ENCODE measurements around the gene MKKS.
"Not testable (repeated sequence)": the region's sequence is repeated elsewhere in the genome, so short reads cannot be mapped to it uniquely, and the experiment has no call there.

MKKS gene

GRCh38 chr20:10419550-10420133 is 14.4 kb downstream of the MKKS start:
- no peak overlapping the region for H2BK5ac ChIP-seq (ENCODE audit: low read length)
- no peak overlapping the region for H3K14ac ChIP-seq (ENCODE audit: low read length)
- H3K4me2 ChIP-seq (ENCODE audit: insufficient read depth, low read length, poor library complexity, severe bottlenecking), result no peak overlapping the region
- H3K79me1 ChIP-seq (ENCODE audit: low read depth, low read length), result peaks cover 2% of the 10 kb centered on the region
- H2AFZ ChIP-seq (ENCODE audit: low read length), result no peak overlapping the region
- no CpG with 5 or more reads among the region's 5 CpGs for WGBS, 2 donors (ENCODE audit: extremely low coverage in 2 of 2, insufficient read length in 2 of 2, insufficient replicate concordance in 1 of 2)
- H3K36me3 ChIP-seq (replicated peaks in 1 of 2; ENCODE audit: control insufficient read depth in 2 of 2, insufficient read depth in 2 of 2, low read length in 2 of 2), result peaks cover 0 to 33% of the 10 kb centered on the region in 2 donors
- H2BK15ac ChIP-seq (ENCODE audit: low read length), result no peak overlapping the region
- no peak overlapping the region for H3K27ac ChIP-seq (replicated peaks; ENCODE audit: low read length)
- H2AK5ac ChIP-seq (ENCODE audit: low read depth, low read length), result no peak overlapping the region
- H4K8ac ChIP-seq (ENCODE audit: low read depth, low read length), result no peak overlapping the region
- peaks cover 0 to 11% of the 10 kb centered on the region in 2 donors for H3K4me1 ChIP-seq (ENCODE audit: control insufficient read depth in 2 of 2, insufficient read depth in 1 of 2, low read depth in 1 of 2, low read length in 2 of 2)
- no peak overlapping the region for H3K4ac ChIP-seq (ENCODE audit: low read length)
- no peak overlapping the region for H2BK120ac ChIP-seq (ENCODE audit: low read depth, low read length)
- no peak overlapping the region for H3K9ac ChIP-seq (ENCODE audit: low read depth, low read length, poor library complexity)
- peaks cover 0 to 5% of the 10 kb centered on the region in 2 donors for H3K9me3 ChIP-seq (replicated peaks in 1 of 2; ENCODE audit: control insufficient read depth in 2 of 2, insufficient read depth in 1 of 2, low read depth in 1 of 2, low read length in 2 of 2)
- no peak overlapping the region for H3K18ac ChIP-seq (ENCODE audit: low read length)
- no peak overlapping the region for H3K4me3 ChIP-seq (ENCODE audit: low read length in 2 of 2)
- no peak overlapping the region for H3K23ac ChIP-seq (ENCODE audit: low read depth, low read length, poor library complexity)
- no peak for DNase-seq (ENCODE audit: low spot score)
- H3K27me3 ChIP-seq (ENCODE audit: control insufficient read depth in 3 of 3, insufficient read depth in 3 of 3, low read depth in 1 of 3, low read length in 3 of 3), result no peaks in the 10 kb centered on the region
- no peak overlapping the region for H2BK12ac ChIP-seq (ENCODE audit: low read length)
- H4K91ac ChIP-seq (ENCODE audit: low read depth, low read length, poor library complexity), result no peak overlapping the region

- H2BK12ac ChIP-seq (ENCODE audit: low read length); H4K8ac ChIP-seq (ENCODE audit: low read depth, low read length); H3K79me1 ChIP-seq (ENCODE audit: low read depth, low read length); H3K4me3 ChIP-seq (ENCODE audit: low read length in 2 of 2); H3K9ac ChIP-seq (ENCODE audit: low read depth, low read length, poor library complexity); H2BK120ac ChIP-seq (ENCODE audit: low read depth, low read length); H2AFZ ChIP-seq (ENCODE audit: low read length); H3K9me3 ChIP-seq (replicated peaks in 1 of 2; ENCODE audit: control insufficient read depth in 2 of 2, insufficient read depth in 1 of 2, low read depth in 1 of 2, low read length in 2 of 2); H3K4ac ChIP-seq (ENCODE audit: low read length); H3K4me2 ChIP-seq (ENCODE audit: insufficient read depth, low read length, poor library complexity, severe bottlenecking); H2AK5ac ChIP-seq (ENCODE audit: low read depth, low read length); H3K27me3 ChIP-seq (ENCODE audit: control insufficient read depth in 3 of 3, insufficient read depth in 3 of 3, low read depth in 1 of 3, low read length in 3 of 3); H3K18ac ChIP-seq (ENCODE audit: low read length); H3K23ac ChIP-seq (ENCODE audit: low read depth, low read length, poor library complexity); H3K27ac ChIP-seq (replicated peaks; ENCODE audit: low read length); H2BK5ac ChIP-seq (ENCODE audit: low read length); H3K14ac ChIP-seq (ENCODE audit: low read length); DNase-seq (ENCODE audit: low spot score); H4K91ac ChIP-seq (ENCODE audit: low read depth, low read length, poor library complexity); H2BK15ac ChIP-seq (ENCODE audit: low read length): not testable (repeated sequence)
- Histone ChIP-seq H3K4me1 (ENCODE audit: control insufficient read depth in 2 of 2, insufficient read depth in 1 of 2, low read depth in 1 of 2, low read length in 2 of 2) (peaks cover 2 to 11% of the 10 kb centered on the region in 2 donors), H3K36me3 (replicated peaks in 1 of 2; ENCODE audit: control insufficient read depth in 2 of 2, insufficient read depth in 2 of 2, low read length in 2 of 2) (peaks cover 2 to 38% of the 10 kb centered on the region in 2 donors)
- WGBS, 2 donors (ENCODE audit: extremely low coverage in 2 of 2, insufficient read length in 2 of 2, insufficient replicate concordance in 1 of 2), result no CpG with 5 or more reads among the region's 2 CpGs
Observed at GRCh38 chr20:10417218-10417617, 16.8 kb downstream of the MKKS start.

GRCh38 chr20:10415013-10415650 is 18.9 kb downstream of the MKKS start:
- H3K14ac ChIP-seq (ENCODE audit: low read length), result no peak overlapping the region
- DNase-seq (ENCODE audit: low spot score), result peak; percentile 54

GRCh38 chr20:10412591-10413408 is 21.2 kb downstream of the MKKS start:
- H3K4me1 ChIP-seq (ENCODE audit: control insufficient read depth in 2 of 2, insufficient read depth in 1 of 2, low read depth in 1 of 2, low read length in 2 of 2), result peaks cover 2 to 11% of the 10 kb centered on the region in 2 donors
- H2AFZ ChIP-seq (ENCODE audit: low read length), result no peak overlapping the region
- H4K91ac ChIP-seq (ENCODE audit: low read depth, low read length, poor library complexity), result no peak overlapping the region
- H2AK5ac ChIP-seq (ENCODE audit: low read depth, low read length), result no peak overlapping the region
- H2BK12ac ChIP-seq (ENCODE audit: low read length), result no peak overlapping the region
- no peak overlapping the region for H3K4ac ChIP-seq (ENCODE audit: low read length)
- no peak for DNase-seq (ENCODE audit: low spot score)
- no peaks in the 10 kb centered on the region for H3K9me3 ChIP-seq (replicated peaks in 1 of 2; ENCODE audit: control insufficient read depth in 2 of 2, insufficient read depth in 1 of 2, low read depth in 1 of 2, low read length in 2 of 2)
- H3K14ac ChIP-seq (ENCODE audit: low read length), result no peak overlapping the region
- H3K4me2 ChIP-seq (ENCODE audit: insufficient read depth, low read length, poor library complexity, severe bottlenecking), result no peak overlapping the region
- no peak overlapping the region for H2BK5ac ChIP-seq (ENCODE audit: low read length)
- no peak overlapping the region for H3K23ac ChIP-seq (ENCODE audit: low read depth, low read length, poor library complexity)
- H2BK120ac ChIP-seq (ENCODE audit: low read depth, low read length), result no peak overlapping the region
- H4K8ac ChIP-seq (ENCODE audit: low read depth, low read length), result no peak overlapping the region
- no CpG with 5 or more reads among the region's 5 CpGs for WGBS, 2 donors (ENCODE audit: extremely low coverage in 2 of 2, insufficient read length in 2 of 2, insufficient replicate concordance in 1 of 2)
- H3K27me3 ChIP-seq (ENCODE audit: control insufficient read depth in 3 of 3, insufficient read depth in 3 of 3, low read depth in 1 of 3, low read length in 3 of 3), result no peaks in the 10 kb centered on the region
- H3K36me3 ChIP-seq (replicated peaks in 1 of 2; ENCODE audit: control insufficient read depth in 2 of 2, insufficient read depth in 2 of 2, low read length in 2 of 2), result peaks cover 2 to 35% of the 10 kb centered on the region in 2 donors
- no peak overlapping the region for H3K9ac ChIP-seq (ENCODE audit: low read depth, low read length, poor library complexity)
- no peak overlapping the region for H3K18ac ChIP-seq (ENCODE audit: low read length)
- no peak overlapping the region for H3K4me3 ChIP-seq (ENCODE audit: low read length in 2 of 2)
- no peak overlapping the region for H3K27ac ChIP-seq (replicated peaks; ENCODE audit: low read length)
- H2BK15ac ChIP-seq (ENCODE audit: low read length), result no peak overlapping the region
- no peaks in the 10 kb centered on the region for H3K79me1 ChIP-seq (ENCODE audit: low read depth, low read length)

More at GRCh38 chr20:10415013-10415650, 18.9 kb downstream of the MKKS start:
- Histone ChIP-seq H3K18ac (ENCODE audit: low read length) (no peak overlapping the region), H3K4ac (ENCODE audit: low read length) (no peak overlapping the region), H3K9ac (ENCODE audit: low read depth, low read length, poor library complexity) (no peak overlapping the region), H3K23ac (ENCODE audit: low read depth, low read length, poor library complexity) (no peak overlapping the region), H2AFZ (ENCODE audit: low read length) (no peak overlapping the region), H3K36me3 (replicated peaks in 1 of 2; ENCODE audit: control insufficient read depth in 2 of 2, insufficient read depth in 2 of 2, low read length in 2 of 2) (peaks cover 2 to 45% of the 10 kb centered on the region in 2 donors), H3K79me1 (ENCODE audit: low read depth, low read length) (no peaks in the 10 kb centered on the region), H3K4me3 (ENCODE audit: low read length in 2 of 2) (no peak overlapping the region), H2BK5ac (ENCODE audit: low read length) (no peak overlapping the region), H4K91ac (ENCODE audit: low read depth, low read length, poor library complexity) (no peak overlapping the region), H2BK12ac (ENCODE audit: low read length) (no peak overlapping the region), H2AK5ac (ENCODE audit: low read depth, low read length) (no peak overlapping the region), H3K4me1 (ENCODE audit: control insufficient read depth in 2 of 2, insufficient read depth in 1 of 2, low read depth in 1 of 2, low read length in 2 of 2) (peaks cover 2 to 11% of the 10 kb centered on the region in 2 donors), H4K8ac (ENCODE audit: low read depth, low read length) (no peak overlapping the region), H2BK120ac (ENCODE audit: low read depth, low read length) (no peak overlapping the region), H3K27ac (replicated peaks; ENCODE audit: low read length) (no peak overlapping the region), H3K4me2 (ENCODE audit: insufficient read depth, low read length, poor library complexity, severe bottlenecking) (no peak overlapping the region), H3K9me3 (replicated peaks in 1 of 2; ENCODE audit: control insufficient read depth in 2 of 2, insufficient read depth in 1 of 2, low read depth in 1 of 2, low read length in 2 of 2) (no peaks in the 10 kb centered on the region), H2BK15ac (ENCODE audit: low read length) (no peak overlapping the region), H3K27me3 (ENCODE audit: control insufficient read depth in 3 of 3, insufficient read depth in 3 of 3, low read depth in 1 of 3, low read length in 3 of 3) (no peaks in the 10 kb centered on the region)
- WGBS, 2 donors (ENCODE audit: extremely low coverage in 2 of 2, insufficient read length in 2 of 2, insufficient replicate concordance in 1 of 2), result no CpG with 5 or more reads among the region's 3 CpGs

Measured in neuronal stem cell (in vitro differentiated cells).